Urinary bladder (tissue), 4 donors: ENCODE measurements around the gene BRD4. TPM values are rescaled to one million over a fixed set of nuclear protein-coding genes. Genes with fewer than 3 reads are reported as not detected.

Experiments used
- DNase-seq: peaks from one replicate; pipeline ENCODE4 v3.0.0-alpha.2; 2015; ENCODE audit errors: extremely low spot score
- H3K27ac ChIP-seq: one replicate; pipeline ENCODE4 v1.5.1; 2013; ENCODE audit warnings: low read depth, mild to moderate bottlenecking, moderate library complexity
- H3K36me3 ChIP-seq: one replicate; pipeline ENCODE4 v1.6.1; 2013; ENCODE audit warnings: mild to moderate bottlenecking, moderate library complexity; ENCODE audit not compliant: insufficient read depth
- H3K4me1 ChIP-seq: one replicate; pipeline ENCODE4 v1.6.1; 2013; ENCODE audit warnings: mild to moderate bottlenecking, moderate library complexity; ENCODE audit not compliant: insufficient read depth
- H3K4me3 ChIP-seq: one replicate; pipeline ENCODE4 v1.5.1; 2013; ENCODE audit warnings: low read depth, low read length
- WGBS: extraction: QIAGEN DNeasy Blood & Tissue Kit; methylation state at CpG from one replicate; pipeline ENCODE4 v1.1.7; 2013; 5-methylcytosine and 5-hydroxymethylcytosine counted together
- polyA plus RNA-seq: library from polyadenylated mRNA; stranded (reverse); fragments of 200-250 nt; gene quantifications from one replicate; pipeline ENCODE4 v1.2.3, GENCODE V29; 2013
- total RNA-seq: library from RNA; depleted of rRNA; stranded (reverse); fragments of >200 nt; gene quantifications from one replicate; pipeline ENCODE4 v1.2.3, GENCODE V29; 2014
- donor health status: healthy with polysubstance abuse.
- donor health status: healthy.

BRD4 gene
- total and polyA plus RNA-seq, 2 donors: 16.4 to 28.0 TPM

- no peak for DNase-seq
- H3K4me1 ChIP-seq: no peaks in the 10 kb centered on the region
- 94% methylated on average over 10 of the region's 10 CpGs for WGBS
- peaks cover 3% of the 10 kb centered on the region for H3K36me3 ChIP-seq
- H3K27ac ChIP-seq: no peak overlapping the region
- no peak overlapping the region for H3K4me3 ChIP-seq
These were observed 77.8 kb downstream of the BRD4 start for GRCh38 chr19:15254547-15254946.

DNA sequence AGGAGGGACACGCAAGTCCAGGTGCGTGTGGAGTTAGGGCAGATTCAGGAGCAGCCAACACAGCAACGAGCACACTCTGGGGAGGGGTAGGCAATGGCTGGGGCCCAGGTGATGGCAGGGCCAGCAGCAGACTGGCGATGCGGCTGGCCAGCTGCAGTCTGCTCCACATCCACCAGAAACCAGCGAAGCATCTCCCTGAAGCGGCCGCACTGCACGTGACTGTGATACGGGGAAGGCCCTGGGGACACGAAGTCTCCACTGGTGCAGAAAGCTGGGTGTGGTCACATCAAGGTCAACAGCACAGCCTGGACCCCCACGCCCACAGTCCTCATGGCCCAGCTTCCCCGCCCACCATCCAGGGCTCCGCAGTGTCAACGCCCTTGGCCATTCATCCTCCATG, 78.8 kb downstream of the BRD4 start:
- Histone ChIP-seq H3K27ac (no peak overlapping the region), H3K4me3 (no peak overlapping the region), H3K36me3 (peaks cover 3% of the 10 kb centered on the region), H3K4me1 (no peaks in the 10 kb centered on the region)
- 81% methylated on average over 15 of the region's 15 CpGs for WGBS
- DNase-seq: no peak

- no peak for DNase-seq
- H3K4me1 ChIP-seq: no peaks in the 10 kb centered on the region
- H3K36me3 ChIP-seq: peaks cover 3% of the 10 kb centered on the region
- H3K4me3 ChIP-seq: no peak overlapping the region
- H3K27ac ChIP-seq: no peak overlapping the region
- WGBS: 80% methylated on average over 7 of the region's 7 CpGs
These were observed 79.3 kb downstream of the BRD4 start for GRCh38 chr19:15253061-15253460.

DNA sequence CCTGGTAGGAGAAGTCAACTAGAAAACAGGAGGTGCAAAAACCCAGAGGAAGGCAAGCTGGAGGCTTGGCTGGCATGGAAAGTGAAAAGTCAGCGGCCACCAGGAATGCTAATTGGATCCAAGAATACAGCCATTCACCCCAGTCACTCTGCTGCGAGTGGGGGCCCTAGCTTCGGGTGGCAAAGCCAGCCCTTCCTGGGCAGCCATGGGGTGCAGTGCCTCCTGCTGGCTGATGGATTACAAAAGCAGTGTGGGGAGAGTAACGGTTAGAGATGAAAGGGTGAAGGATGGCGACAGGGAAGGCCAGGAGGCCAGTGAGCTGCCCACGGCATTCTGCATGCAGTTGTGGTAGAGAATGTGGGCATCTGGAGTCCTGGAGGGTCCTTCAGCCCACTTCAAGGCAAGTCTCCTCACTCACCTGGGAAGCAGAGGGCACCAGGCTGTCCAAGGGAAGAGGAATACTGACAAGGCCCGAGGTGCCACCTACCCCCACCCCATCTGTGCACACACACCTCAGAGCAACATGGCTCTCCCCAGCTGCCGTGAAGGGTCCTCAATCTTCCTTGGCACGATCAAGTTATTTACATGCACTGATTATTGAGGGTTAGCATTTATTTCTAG, 79.8 kb downstream of the BRD4 start:
- whole genome bisulfite sequencing: 65% methylated on average over 9 of the region's 9 CpGs
- H3K36me3 ChIP-seq: peaks cover 3% of the 10 kb centered on the region
- H3K4me3 ChIP-seq: no peak overlapping the region
- DNase-seq: no peak
- H3K4me1 ChIP-seq: no peaks in the 10 kb centered on the region
- no peak overlapping the region for H3K27ac ChIP-seq

- WGBS: 19% methylated on average over 14 of the region's 14 CpGs
- peak; percentile 74 for DNase-seq
- Histone ChIP-seq H3K36me3 (peaks cover 3% of the 10 kb centered on the region), H3K4me1 (no peaks in the 10 kb centered on the region), H3K27ac (peak overlapping the region; percentile 25), H3K4me3 (no peak overlapping the region)
These were observed 80.5 kb downstream of the BRD4 start for GRCh38 chr19:15251749-15252397.

GRCh38 chr19:15251010-15251748, 81.2 kb downstream of the BRD4 start:
- Histone ChIP-seq H3K4me1 (no peaks in the 10 kb centered on the region), H3K4me3 (no peak overlapping the region), H3K36me3 (peaks cover 3% of the 10 kb centered on the region), H3K27ac (no peak overlapping the region)
- no peak for DNase-seq
- 26% methylated on average over 24 of the region's 24 CpGs for WGBS

DNA sequence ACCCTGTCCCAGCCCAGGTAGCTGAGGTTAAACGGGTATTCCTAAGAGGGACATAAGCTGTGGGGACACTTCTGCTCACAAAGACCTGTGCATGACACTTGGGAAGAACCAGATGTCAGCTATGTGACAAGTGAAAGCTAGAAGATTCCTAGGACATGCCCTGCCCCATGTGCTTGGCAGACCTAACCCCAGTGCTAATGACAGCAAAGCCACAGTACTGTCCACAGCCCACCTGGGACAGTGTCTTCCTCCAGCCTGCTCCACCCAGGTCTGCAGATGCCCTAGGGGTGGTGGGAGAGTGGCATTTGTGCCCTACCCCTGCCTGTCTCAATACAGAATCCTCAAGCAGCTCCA, 81.7 kb downstream of the BRD4 start:
- Histone ChIP-seq H3K27ac (no peak overlapping the region), H3K4me3 (no peak overlapping the region), H3K36me3 (peaks cover 3% of the 10 kb centered on the region), H3K4me1 (no peaks in the 10 kb centered on the region)
- no peak for DNase-seq
- WGBS: 29% methylated on average over 1 of the region's 1 CpG

DNA sequence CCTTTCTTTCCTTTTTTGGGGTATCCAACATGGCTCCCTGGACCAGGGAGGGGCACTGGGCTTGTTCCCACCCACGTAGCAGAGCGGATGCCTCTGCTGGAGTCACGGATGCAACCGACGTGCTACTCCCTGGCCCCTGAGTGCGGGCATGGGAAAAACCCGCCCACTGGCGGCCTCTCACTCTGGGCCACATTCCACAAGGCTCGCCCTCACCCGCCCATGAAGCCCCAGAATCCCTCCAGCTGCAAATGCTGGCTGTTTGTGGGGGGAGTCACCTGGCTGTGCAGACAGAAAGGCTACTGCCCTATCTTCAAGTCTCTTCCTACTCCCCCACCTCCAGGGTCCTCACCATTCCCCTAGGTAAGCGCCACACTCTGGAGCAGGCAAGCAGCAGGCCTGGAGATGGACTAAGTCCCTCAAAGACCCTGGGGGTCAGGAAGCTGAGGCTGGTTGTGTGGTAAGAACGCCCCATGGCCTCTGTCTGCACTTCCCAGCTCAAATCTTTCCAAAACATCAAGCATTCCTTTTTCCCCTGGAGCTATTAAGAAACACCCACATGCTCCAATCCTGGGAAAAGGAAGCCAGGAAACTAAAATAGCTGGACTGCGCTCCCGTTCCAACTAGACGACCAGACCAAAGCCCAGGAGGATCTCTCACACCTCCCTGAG, 82.2 kb downstream of the BRD4 start:
- DNase-seq: no peak
- WGBS: 23% methylated on average over 15 of the region's 15 CpGs
- Histone ChIP-seq H3K36me3 (peaks cover under 1% of the 10 kb centered on the region), H3K4me1 (no peaks in the 10 kb centered on the region), H3K27ac (no peak overlapping the region), H3K4me3 (no peak overlapping the region)

DNA sequence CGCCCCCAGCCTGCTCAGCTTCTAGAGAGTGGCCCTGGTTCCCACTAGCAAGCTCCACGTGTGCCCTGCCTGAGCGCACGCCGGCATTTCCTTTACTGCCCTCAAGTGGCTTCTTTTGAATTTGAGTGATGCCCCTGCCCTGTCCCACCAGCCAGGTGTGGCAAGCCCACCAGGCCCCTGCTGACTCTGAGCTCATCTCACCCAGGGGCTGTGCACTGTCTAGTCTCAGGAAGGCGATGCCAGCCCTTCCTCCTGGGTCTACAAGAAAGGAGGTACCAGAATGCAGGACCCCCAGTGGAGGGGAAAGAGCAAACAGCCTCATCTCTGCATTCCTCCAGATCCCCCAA, 82.8 kb downstream of the BRD4 start:
- Histone ChIP-seq H3K4me1 (no peaks in the 10 kb centered on the region), H3K36me3 (no peaks in the 10 kb centered on the region), H3K27ac (peak overlapping the region; percentile 73), H3K4me3 (no peak overlapping the region)
- no peak for DNase-seq
- 57% methylated on average over 6 of the region's 6 CpGs for WGBS

GRCh38 chr19:15248648-15249527, 83.5 kb downstream of the BRD4 start:
- 35% methylated on average over 19 of the region's 19 CpGs for WGBS
- H3K4me1 ChIP-seq: no peaks in the 10 kb centered on the region

DNA sequence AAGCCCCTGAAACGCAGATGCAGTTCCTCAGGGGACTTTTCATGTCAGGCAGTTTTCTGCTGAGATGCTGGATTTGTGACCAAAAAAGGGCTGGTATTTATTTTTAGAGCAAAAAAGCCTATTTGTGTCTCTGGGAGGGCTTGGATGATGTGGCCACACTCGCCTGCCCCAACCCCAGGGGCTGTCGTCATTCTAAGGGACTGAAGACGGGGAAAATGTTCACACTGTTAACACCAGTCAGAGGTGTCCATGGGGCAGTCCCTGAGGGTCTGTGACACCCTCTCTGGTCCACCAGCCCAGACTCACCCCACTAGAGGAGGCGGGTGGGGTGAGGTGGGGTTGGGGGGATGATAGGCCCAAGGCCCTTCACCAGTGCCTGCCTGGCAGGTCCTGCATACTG, 84.2 kb downstream of the BRD4 start:
- DNase-seq: no peak
- Histone ChIP-seq H3K36me3 (no peaks in the 10 kb centered on the region), H3K27ac (peak overlapping the region; percentile 51), H3K4me3 (no peak overlapping the region), H3K4me1 (no peaks in the 10 kb centered on the region)
- WGBS: 53% methylated on average over 5 of the region's 5 CpGs

More at GRCh38 chr19:15248648-15249527, 83.5 kb downstream of the BRD4 start:
- H3K4me3 ChIP-seq: no peak overlapping the region
- DNase-seq: no peak
- peak overlapping the region; percentile 73 for H3K27ac ChIP-seq
- H3K36me3 ChIP-seq: no peaks in the 10 kb centered on the region

DNA sequence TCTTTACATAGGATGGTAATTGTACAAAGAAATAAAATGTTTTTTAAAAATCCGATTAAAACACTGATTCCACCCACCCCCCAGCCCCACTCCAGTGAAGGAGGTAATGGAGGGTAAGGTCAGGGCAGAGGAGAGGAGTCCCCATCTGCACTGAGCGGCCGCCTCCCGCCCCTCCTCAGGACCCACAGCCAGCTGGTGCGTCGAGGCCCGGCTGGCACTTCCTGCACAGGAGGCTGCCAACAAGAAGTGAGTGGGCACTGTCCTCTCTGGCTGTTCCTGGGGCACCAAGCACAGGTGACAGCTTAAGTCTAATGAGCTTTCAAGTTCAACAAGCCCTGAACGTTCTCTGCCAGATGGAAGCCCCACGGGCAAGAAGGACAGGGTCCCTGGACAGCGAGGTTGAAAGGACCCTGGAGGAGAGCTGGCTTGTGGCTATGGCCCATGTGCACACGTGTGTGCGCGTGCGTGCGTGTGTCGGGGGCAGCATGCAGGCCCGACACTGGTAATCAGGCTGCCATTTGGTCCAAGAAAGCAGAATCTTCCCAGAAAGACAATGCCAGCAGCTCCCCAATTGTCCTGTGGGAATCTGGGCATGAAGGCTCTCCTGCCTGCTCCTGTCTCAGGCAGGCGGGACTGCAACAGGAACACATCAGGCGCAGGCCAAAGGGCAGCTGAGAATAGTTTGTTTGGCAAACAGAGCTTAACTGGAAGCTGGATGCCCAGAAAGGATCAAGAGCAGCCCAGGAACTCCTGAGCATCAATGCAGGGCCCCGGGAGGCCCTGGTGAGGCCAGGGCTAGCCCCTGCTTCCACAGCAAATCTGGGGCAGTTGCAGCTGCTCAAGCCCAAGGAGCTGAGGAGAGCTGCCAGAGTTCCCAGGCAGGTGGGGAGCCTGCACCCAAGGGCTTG, 85.0 kb downstream of the BRD4 start:
- no peak overlapping the region for H3K4me3 ChIP-seq
- no peak overlapping the region for H3K27ac ChIP-seq
- no peak for DNase-seq
- no peaks in the 10 kb centered on the region for H3K4me1 ChIP-seq
- H3K36me3 ChIP-seq: no peaks in the 10 kb centered on the region
- WGBS: 68% methylated on average over 20 of the region's 20 CpGs
